HG02623 (cell line): ENCODE results near the gene DNAJB1.
"Not testable (repeated sequence)": the region's sequence is repeated elsewhere in the genome, so short reads cannot be mapped to it uniquely, and the experiment has no call there.

Source experiments
- ATAC-seq: cut with Tn5 transposase; IDR thresholded peaks from one replicate; pipeline ENCODE4 v1.9.1; 2021; ENCODE audit warnings: moderate library complexity; ENCODE audit not compliant: unreplicated experiment

Gene DNAJB1

DNA sequence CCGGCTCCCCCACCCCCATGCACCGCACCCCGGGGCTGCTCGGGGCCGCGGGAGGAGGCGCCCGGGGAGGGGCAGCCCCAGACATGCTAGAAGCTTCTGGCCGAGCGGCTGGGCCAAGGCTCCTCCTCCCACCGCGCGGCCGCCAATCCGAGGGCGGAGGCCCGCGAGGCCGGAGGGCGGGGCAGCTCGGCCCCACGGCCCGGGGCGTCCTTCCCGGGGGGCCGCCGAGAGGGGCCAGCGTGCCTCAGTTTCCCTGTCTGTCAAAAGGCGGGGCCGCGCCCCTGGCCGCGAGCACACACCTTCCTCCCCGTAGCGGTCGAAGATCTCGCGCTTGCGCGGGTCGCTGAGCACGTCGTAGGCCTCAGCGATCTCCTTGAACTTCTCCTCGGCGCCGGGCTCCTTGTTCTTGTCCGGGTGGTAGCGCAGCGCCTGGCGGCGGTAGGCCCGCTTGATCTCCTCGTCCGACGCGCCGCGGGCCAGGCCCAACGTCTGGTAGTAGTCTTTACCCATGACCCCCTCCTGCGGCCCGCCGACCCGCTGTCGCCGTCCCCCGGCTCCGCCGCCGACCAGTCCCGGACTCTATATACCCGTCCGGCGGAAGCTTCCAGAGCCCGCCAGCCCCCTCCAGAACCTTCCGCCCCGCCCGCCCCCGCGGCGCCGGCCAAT, at the start of gene DNAJB1:
Gene DNAJB1, minus strand, starts transcription at position 558 of the 666 bp plus-strand sequence. Its CDS starts 48 bp downstream, at position 510.
- peak; percentile 57 for ATAC-seq

DNA sequence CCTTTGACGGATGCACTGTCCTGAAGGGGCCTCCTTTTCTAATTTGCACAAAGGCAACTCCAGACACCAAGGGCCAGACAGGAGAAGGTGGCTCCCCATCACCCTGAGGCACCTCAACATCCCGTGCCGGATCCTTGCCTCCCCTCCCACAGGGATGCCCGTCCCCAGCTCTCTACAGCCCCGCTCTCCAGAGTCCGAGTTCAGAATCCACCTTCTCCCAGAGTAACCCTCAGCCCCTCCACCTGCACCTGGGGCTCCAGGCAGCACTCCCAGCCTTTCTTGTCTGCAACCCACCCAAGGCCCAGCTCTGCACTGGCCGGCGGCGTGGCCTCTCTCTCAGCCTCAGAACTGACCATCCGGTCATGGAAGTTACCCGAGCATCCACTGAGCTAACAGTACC, 48.9 kb upstream of the DNAJB1 start:
- ATAC-seq, result no peak

DNA sequence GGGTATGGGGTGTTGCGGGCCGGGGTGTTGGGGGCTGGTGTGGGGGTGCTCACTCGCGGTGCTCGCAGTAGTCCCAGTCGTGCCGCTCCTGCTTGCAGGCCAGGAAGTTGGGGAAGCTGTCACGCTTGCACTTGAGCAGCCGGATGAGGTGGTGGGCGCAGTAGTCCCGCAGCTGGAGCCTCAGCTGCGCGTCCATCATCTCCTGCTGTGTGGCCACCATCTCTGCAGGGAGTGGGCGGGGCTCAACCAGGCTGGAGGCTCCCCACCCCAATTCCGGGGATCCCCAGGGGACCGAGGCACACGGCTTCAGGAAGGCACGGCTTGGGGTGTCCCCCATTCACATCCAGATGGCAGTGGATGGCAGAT, 48.5 kb upstream of the DNAJB1 start:
- ATAC-seq, result no peak

DNA sequence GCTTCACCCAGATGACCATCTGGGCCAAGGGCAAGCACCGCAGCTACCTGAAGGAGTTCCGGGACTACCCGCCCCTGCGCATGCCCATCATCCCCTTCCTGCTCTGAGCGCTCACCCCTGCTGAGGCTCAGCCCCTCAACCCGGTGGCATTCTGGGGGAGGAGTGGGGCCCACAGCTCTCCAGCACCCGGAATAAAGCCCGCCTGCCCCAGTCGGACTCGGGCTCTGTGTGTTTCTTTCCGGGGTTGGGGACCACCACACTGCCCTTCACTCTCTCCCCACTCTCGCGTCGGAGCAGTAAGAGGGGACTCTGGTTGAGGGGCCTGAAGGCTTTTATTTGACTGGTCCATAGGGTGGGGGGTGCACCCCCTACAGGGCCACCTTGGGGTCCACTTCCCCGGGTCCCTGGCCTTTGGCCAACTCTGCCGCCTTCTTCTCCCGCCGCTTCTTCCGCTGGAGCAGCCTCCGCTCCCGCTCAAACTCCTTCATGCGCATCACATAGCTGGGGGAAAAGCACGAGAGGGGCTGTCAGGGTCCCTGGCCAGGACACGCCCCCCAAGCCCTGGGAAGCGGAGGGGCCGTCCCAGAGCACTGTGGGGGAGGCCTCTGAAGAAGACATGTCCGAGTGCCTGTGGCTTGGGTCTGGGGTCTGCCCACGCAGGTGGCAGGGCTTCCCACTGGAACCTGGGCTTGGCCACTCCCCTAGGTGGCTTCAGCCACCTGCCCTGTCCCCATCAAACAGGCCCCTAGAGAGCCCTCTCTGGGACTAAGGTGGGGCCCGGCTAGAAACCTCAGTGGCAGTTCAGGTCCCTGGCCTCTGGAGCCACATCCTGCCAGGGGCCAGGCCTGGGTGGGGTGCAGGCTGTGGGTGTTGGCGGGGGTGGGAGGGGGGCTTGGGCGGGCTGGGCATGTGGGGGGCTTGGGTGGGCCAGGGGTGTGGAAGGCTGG, 47.8 kb upstream of the DNAJB1 start:
- ATAC-seq, result no peak

DNA sequence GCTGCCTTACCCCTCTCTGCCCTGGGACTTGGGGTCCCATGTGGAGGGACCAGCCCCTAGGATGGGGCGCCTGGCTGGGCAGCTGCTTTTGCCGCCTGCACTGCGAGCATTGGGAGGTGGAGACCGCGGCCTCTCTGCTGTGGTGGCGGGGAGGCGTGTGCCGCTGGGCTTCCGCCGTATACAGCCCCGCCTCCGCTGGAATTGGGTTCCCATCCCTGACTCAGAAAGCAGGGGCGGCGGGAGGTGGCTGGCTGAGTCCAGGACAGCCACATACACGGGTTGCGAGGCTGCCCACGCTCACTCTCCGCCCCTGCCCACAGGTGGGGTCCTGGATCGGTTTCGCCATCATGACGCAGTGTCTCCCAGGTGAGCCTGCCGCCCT, 47.1 kb upstream of the DNAJB1 start:
- no peak for ATAC-seq

DNA sequence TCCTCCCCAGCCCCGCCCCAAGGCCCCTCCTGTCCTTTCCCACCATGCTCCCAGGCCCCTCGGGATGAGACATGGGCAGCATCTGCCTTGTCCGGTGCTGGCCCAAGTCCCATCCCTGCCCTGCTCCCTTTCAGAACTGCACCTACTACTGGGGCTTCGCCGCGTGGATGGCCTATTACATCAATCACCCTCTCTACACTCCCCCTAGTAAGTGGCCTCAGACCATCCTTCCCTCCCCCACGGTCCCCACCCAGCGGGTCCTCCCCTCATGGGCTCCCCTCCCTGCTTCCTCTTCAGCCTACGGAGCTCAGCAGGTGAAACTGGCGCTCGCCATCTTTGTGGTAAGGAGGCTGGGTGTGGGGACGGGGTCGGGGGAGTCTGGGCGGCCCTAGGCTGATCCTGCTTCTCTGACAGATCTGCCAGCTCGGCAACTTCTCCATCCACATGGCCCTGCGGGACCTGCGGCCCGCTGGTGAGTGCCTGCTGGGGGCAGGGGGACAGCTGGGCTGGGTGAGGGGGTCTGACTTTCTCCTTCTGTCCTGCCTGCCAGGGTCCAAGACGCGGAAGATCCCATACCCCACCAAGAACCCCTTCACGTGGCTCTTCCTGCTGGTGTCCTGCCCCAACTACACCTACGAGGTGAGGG, 46.6 kb upstream of the DNAJB1 start:
- not testable (repeated sequence) for ATAC-seq

DNA sequence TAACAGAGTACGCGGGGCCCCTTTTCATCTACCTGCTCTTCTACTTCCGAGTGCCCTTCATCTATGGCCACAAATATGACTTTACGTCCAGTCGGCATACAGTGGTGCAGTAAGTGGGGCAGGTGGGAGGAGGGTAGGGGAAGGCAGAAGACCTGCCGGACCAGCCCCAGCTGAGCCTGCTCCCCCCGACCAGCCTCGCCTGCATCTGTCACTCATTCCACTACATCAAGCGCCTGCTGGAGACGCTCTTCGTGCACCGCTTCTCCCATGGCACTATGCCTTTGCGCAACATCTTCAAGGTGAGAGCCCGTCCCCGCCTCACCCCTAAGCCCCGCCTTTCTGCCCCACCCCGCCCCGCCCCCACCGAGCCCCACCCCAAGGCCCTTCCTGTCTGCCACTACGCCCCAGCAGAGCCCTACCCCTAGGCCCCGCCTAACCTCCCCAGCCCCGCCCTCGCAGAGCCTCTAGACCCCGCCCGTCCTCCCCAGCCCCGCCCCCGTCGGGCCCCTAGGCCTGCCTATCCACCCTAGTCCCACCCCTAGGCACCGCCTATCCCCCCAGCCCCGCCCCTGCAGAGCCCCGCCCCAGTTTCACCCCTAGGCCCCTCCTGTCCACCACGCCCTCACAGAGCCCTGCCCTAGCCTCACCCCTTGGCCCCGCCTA, 45.9 kb upstream of the DNAJB1 start:
- ATAC-seq, result no peak

DNA sequence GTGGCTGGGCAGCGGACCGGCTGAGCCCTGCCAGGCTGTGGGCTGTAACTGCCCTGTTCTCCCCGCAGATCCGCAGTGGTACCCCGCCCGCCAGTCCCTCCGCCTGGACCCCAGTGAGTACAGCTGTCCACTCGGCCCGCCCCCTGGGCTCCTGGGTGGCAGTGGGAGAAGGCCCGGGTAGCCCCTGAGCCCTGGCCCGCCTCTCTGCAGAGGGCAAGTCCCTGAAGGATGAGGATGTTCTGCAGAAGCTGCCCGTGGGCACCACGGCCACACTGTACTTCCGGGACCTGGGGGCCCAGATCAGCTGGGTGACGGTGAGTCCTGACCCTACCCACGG, 45.4 kb upstream of the DNAJB1 start:
- ATAC-seq, result no peak

DNA sequence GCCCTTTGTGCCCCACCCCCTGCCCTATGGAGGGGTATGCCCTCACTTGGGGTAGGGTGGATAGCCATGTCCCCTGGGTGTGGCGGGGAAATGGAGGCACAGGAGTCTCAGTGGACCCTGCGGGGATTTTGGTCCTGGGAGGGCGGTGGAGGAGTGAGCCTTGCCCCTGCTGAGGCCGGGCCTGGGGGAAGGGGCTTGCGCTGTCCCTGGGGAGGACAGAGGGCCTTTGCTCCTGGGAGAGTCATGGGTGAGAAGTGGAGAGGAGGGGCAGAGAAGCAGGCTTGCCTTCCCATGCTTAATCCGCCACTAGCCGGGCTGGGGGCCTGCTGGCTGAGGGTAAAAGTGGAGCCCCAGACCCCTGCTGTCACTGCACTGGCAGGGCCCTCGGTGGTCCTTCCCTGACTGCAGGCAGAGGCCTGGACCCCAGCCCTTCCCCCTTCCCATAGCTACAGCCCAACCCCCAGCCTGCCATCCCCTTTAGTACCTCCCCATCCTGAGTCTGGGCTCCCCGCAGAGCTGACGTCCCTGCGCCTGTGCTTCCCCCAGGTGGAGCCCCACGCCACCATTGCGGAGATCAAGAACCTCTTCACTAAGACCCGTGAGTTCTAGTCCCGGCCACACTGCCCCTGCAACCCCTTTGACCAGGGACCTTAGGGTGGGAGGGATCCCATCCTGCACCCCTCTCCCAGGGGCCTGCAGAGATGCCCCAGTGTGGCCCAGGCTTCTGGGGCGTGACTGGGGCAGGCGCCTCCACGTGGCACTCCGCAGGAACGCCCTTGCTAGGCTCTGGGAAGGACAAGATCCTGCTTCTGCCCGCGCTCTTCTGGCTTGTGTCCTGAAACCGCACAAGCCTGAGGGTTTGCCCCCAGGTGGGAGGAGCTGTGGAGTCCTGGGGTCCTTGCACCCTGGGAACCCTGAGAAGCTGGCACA, 44.7 kb upstream of the DNAJB1 start:
- ATAC-seq, result no peak

DNA sequence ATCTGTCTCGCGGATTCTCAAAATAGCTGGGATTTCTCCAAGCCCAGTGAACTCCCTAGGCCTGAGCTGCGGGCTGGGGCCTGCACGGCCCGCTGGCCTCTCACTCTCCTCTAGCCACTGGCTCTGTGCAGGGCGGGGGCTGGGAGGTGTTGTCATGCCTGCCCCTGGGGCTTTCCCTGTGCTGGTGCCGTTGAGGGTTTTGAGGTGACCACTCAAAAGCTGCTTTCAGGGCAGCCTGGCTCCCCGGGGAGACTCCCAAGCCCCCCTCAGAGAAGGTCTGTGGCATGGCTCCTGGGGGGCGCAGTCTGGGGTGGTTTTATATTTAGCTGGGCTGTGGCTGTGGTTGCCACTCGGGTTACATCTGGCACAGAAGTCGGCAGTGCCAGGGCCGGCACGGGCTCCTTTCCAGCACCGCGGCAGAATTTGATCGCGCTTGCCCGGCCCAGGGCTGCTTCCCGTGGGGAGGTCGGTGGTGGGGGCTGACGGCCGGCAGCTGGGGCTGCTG, 43.7 kb upstream of the DNAJB1 start:
- ATAC-seq, result no peak

DNA sequence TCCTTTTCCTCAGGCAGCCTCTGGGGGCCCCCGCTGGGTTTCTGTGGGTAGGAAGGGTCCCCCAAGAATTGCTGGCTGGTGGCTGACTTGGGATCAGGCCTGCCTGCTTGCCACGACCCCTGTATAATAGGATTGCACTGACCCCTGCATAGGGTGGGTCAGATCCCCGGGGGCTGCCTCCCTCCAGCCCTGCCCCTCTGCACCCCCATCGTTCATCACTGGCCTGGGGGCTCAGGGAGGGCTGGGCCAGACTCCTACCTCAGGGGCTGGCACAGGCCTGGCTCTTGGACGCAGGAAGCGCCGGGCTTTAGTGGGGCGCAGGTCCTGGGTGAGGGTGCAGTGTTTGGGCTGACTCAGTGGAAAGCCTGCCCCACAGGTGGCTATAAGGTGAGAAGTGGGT, 43.1 kb upstream of the DNAJB1 start:
- ATAC-seq, result no peak

DNA sequence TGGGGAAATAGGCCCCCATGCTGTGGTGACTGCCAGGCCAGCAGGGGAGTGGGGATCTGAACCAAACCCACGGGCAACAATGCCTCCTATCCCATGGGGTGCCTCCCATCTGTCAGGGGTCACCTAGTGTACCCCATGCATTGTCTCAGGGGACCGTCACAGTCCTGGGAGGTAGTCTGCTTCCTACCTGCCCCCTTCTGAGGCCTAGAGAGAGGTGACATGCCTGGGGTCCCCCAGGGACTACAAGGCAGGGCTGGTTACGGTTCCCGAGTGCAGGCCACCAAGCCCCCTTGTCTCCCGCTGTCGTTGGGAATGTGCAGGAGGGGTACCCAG, 42.5 kb upstream of the DNAJB1 start:
- no peak for ATAC-seq

DNA sequence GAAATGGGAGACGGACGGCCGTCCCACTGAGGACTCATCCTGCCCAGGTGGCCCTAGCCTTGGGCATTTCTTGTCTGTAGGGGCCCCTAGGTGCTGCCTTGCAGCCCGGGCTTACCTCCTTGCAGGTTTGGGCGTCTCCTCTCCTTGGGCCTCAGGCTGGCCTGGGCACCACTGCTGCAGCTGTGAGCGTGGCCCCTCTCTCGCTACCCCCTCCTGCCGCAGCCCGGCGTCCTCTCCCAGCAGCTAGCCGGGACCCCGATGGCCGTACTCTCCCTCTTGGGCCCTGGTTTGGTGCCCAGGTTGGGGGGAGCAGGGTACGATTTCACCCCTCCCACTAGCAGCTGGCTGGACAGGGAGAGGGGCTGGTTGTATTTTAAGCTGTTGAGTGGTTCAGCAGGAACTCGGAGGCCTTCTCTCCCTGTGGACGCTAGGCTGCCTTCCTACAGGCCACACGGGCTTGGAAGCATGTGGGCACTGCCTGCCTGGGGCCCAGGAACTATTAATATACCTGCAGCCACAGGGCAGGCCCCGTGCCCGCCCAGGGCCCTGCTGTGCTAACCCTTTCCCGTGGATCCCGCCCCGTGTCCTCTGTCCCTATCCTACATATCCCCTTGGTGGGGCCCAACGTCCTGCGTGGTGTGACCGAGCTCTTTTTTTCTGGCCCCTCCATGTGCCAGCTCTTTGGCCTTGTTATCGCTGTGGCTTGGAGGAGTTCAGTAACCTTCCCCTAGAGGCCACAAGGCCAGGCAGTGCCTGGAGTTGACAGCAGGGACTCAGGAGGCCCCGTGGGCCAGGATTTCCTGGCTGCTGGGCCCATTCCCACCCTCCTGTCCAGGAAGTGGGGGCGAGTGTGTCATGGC, 41.9 kb upstream of the DNAJB1 start:
- ATAC-seq, result no peak

DNA sequence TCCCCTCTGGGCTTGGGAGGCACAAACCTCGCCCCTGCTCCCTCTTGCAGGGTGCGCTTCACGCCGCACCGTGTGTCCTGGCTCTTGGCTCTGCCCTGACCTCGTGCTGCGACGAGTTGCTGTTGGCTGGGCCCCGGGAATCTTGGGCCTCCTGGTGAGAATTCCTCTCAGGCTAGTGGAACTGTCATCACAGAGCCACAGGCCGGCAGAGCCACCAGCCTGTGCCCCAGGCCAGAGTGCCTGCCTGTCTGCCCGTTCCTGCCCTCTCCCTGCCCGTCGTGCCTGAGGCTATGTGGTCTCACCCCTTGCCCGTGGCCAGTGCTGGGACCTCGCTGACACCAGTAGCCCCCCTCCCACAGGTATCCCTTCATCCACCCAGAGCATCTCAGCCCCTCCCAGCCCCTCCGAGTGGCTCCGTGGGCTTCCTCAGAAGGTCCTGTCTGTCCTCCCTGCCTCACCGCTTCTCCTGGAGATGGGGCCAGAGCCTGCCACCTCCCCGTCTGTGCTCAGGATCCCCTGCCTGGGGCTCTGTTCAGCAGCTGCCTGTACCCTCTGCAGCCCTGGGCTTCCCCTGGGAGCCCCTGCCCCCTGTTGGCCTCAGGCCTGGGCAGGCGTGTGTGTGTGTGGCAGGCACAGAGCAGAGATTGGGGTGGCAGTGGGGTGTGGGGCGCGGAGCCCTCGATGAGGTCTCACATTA, 40.3 kb upstream of the DNAJB1 start:
- no peak for ATAC-seq

DNA sequence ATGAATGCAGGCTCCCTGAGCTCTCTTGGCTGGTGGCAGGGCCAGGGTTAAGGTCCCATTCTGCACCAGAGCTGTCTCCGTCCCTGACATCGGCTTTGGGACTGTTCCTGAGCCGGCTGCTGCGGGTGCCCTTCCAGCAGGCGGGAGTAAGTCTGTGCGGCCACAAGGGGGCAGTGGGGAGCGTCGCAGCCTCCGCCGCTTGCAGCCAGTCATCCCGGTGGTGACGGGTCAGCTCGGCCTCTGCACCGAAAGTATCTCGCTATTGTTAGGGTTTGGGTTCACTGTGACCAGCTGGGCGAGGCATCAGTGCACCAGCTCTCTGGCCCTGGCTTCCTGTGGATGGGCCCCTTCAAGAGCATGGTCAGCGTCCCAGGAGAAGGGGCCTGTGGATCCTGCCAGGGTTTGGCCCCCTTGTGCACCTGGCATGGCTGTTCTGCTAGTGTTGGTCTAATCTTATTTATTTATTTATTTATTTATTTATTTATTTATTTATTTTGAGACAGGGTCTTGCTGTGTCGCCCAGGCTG, 38.5 kb upstream of the DNAJB1 start:
- no peak for ATAC-seq

DNA sequence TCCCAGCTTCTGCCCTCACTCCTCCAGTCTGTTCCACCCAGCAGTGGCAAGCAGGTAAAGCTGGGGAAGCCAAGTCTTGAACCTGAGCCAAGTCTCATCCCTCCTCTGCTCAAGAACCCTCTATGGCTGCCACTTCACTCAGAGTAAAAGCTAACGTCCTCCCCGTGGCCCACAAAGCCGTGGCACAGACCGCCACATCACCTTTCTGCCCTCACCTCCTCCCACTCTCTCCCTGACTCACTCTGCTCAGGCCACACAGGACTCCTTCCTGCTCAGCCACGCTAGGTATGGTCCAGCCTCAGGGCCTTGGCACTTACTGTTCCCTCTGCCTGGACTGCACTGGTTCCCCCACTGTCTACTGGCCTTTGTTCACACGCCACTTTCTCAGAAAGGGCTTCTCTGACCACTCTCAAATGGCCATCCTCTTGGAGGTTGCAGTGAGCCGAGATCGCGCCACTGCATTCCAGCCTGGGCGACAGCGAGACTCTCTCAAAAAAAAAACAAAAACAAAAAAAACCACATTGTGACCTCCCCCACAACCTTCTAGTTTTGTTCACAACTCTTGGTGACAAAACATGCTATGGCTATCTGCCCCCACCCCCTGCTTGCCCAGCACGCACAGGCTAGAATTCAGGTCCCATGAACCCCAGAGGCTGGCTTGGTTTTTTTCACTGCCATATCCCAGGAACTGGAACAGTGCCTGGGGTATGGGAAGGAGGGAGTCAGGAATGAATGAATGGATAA, 37.9 kb upstream of the DNAJB1 start:
- no peak for ATAC-seq

DNA sequence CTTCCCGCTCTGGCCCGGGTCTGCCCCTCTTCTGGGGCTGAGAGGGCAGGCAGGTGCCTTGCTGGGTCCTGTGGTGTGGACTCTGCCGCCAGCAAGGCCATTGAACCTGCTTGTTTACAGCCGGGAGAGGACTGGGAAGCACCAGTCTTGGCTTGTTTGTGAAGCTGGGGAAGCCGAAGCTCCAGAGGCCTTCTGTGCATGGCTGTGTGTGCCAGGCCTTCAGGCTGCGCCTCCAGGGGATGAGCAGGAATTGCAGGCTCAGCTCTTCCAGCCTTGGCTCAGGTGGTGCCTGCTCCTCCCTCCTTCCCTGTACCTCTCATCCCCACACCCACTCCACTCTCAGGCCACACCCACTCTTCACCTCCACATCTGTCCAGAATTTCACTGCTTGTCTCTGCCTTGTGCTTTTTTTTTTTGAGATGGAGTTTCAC, 36.2 kb upstream of the DNAJB1 start:
- ATAC-seq, result no peak

DNA sequence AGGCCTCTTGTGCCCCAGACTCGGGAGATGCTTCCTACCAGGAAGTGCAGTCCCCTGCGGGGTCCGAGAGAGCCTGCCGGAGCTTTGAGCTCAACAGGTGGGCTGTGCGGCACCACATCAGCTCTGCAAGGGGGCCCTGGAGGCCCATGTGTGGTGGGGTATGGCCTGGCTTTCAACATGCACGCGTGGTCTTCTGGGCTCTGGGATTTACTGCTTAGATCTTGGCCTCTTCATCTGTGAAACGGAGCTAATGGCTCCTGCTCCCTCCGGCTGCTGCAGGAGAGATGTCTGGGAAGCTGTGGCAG, 35.7 kb upstream of the DNAJB1 start:
- no peak for ATAC-seq
